ENCODE data around the gene COPB1.

DNA sequence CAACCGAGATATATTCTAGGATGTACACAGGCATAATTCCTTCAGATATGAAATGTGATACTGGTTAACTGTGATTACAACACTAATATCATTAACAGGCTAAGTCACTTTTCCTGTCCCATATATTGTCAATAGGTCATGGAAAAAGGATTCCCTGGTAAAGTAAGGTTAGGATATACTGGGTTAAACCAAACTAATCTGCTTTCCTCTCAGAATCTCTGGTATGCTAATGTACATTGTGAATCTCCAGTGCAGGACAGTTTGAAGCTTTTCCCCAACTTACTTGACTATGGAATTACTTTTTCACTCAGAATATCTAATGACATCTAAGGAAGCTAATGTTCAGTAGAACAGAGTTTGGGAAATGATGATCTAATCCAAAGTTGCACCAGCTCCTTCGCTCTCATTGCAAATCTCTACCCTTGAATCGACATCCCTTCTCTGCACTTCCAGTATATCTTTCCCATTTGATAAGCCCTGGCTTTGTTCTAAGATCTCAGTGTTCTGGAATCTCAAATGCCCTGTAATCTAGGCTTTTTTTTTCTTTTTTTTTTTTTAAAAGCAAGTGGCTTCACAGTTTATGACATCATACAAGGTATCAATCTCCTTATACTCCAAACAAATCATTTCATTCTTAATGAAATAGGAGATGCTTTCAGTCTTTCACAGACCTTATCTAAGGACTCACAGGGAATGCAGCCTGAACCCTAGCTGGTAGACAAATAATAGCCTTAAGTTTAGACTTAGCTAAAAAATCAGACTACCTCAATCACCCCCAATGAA is 43.8 kb downstream of the COPB1 start:
- TF ChIP-seq BHLHE40 (IDR thresholded peaks at IDR 0.05; ENCODE audit: borderline replicate concordance) (no peak), ARNT (IDR thresholded peaks at IDR 0.05) (no peak), ELF4 (IDR thresholded peaks at IDR 0.05) (no peak), FOXM1 (IDR thresholded peaks at IDR 0.05; ENCODE audit: borderline replicate concordance) (no peak), SUZ12 (IDR thresholded peaks at IDR 0.05) (no peak), FOXK2 (IDR thresholded peaks at IDR 0.05) (no peak)

Data from HEK293T (cell line).